NT2/D1 (cell line): ENCODE results near the gene TNMD.

Source experiments
- SUZ12 ChIP-seq: IDR thresholded peaks from 2 replicates; pipeline ENCODE4 v1.6.1; 2011; ENCODE audit not compliant: insufficient read length, insufficient read depth; ENCODE audit errors: extremely low read depth
- YY1 ChIP-seq: IDR thresholded peaks from 2 replicates; pipeline ENCODE4 v1.6.1; 2011; ENCODE audit not compliant: insufficient read length, insufficient read depth
- ZNF274 ChIP-seq: IDR thresholded peaks from 2 replicates; pipeline ENCODE4 v1.6.1; 2011; ENCODE audit warnings: mild to moderate bottlenecking, low read depth, low read length

- TF ChIP-seq SUZ12 (no peak), YY1 (no peak), ZNF274 (no peak)
Measured at GRCh38 chrX:100643212-100643611, 58.5 kb downstream of the TNMD start.
